Glutamatergic neuron (in vitro differentiated cells): ENCODE measurements around the gene POLG2. TPM values are rescaled to one million over a fixed set of nuclear protein-coding genes. Genes with fewer than 3 reads are reported as not detected.

Source experiments
- DNase-seq: peaks from one replicate; pipeline ENCODE4 v3.0.0; 2022
- H3K27ac Mint-ChIP-seq: one replicate; pipeline ENCODE4 v1.8.0; 2020; ENCODE audit warnings: mild to moderate bottlenecking, mixed read lengths, inconsistent platforms; ENCODE audit not compliant: unreplicated experiment
- H3K27me3 Mint-ChIP-seq: one replicate; pipeline ENCODE4 v1.8.0; 2020; ENCODE audit warnings: mild to moderate bottlenecking, moderate library complexity, mixed read lengths, inconsistent platforms; ENCODE audit not compliant: unreplicated experiment
- H3K36me3 Mint-ChIP-seq: one replicate; pipeline ENCODE4 v1.8.0; 2020; ENCODE audit warnings: mild to moderate bottlenecking, mixed read lengths, inconsistent platforms; ENCODE audit not compliant: unreplicated experiment
- H3K4me1 Mint-ChIP-seq: one replicate; pipeline ENCODE4 v1.8.0; 2020; ENCODE audit warnings: mild to moderate bottlenecking, low read depth, mixed read lengths, inconsistent platforms; ENCODE audit not compliant: unreplicated experiment
- H3K4me3 Mint-ChIP-seq: one replicate; pipeline ENCODE4 v1.8.0; 2020; ENCODE audit warnings: mild to moderate bottlenecking, mixed read lengths, inconsistent platforms; ENCODE audit not compliant: unreplicated experiment
- H3K9me3 Mint-ChIP-seq: one replicate; pipeline ENCODE4 v1.8.0; 2020; ENCODE audit warnings: mild to moderate bottlenecking, moderate library complexity, mixed read lengths, inconsistent platforms; ENCODE audit not compliant: unreplicated experiment
- total RNA-seq: library from RNA; stranded (reverse); fragmentation: NEBNext Ultra II Directional; extraction: Animal tissue kit (Norgen Biotek cat#: 25700); gene quantifications from one replicate; pipeline ENCODE4 v1.2.1, GENCODE V29; 2021; ENCODE audit not compliant: unreplicated experiment
- TF ChIP-seq, protein P1 (sequence below): fragments of 200-600 bp; sonication (generic); IDR thresholded peaks from one replicate; pipeline ENCODE4 v1.5.0; 2021; ENCODE audit not compliant: partially characterized antibody, unreplicated experiment

Gene POLG2
- total RNA-seq, 1 donor from 2014 or later, result 25.7 TPM

DNA sequence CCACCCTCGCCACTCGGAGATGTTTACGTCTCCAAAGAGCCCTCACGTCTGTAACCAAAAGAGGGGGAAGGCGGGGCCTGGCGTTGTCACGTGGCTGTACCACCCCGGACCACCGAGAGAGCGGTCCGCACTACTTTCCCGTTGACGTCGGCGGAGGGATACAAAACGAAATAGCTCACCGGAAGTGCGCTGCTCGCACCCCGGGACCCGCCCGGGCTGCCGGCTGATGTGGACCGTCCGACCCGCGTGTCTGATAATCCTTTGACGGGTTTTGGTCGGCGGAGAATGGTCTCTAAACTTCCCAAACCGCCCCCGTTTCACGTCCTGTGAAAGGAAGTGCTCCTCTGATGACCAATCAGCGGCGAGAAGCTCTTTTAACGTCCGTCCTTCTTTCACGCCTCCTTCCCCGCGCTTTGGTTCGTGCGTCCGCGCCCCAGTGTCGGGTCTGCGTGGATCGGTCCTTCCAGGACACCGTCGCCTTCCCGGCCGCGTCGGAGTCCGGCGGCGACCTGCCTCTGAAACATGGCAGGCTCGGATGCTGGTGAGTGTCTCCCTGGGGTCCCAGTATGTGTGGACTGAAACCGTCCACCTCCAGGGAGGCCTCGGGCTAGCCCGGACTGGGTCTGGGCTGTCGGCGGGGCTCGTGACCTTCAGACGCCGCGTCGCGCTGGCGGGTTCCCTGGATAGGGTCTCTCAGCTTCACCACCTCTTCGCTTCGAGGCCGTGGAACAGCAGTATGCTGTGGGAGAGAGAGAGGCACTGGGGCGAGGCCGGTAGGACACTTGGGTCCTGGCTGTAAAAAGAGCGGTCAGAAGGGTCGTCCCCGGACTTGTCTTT is 9.9 kb upstream of the POLG2 start, which contains the start of gene CEP95:
Gene CEP95 (plus strand): TSS at position 402 of the 837 bp plus-strand sequence. CDS start 121 bp downstream, at position 523.
- peak; percentile 94 for DNase-seq
- TF ChIP-seq, protein P1, sequence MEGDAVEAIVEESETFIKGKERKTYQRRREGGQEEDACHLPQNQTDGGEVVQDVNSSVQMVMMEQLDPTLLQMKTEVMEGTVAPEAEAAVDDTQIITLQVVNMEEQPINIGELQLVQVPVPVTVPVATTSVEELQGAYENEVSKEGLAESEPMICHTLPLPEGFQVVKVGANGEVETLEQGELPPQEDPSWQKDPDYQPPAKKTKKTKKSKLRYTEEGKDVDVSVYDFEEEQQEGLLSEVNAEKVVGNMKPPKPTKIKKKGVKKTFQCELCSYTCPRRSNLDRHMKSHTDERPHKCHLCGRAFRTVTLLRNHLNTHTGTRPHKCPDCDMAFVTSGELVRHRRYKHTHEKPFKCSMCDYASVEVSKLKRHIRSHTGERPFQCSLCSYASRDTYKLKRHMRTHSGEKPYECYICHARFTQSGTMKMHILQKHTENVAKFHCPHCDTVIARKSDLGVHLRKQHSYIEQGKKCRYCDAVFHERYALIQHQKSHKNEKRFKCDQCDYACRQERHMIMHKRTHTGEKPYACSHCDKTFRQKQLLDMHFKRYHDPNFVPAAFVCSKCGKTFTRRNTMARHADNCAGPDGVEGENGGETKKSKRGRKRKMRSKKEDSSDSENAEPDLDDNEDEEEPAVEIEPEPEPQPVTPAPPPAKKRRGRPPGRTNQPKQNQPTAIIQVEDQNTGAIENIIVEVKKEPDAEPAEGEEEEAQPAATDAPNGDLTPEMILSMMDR, result no peak
- Mint-ChIP-seq H3K27me3 (peaks cover 29% of the 10 kb centered on the region), H3K27ac (peak within 1 kb of the TSS; percentile 100), H3K36me3 (peaks cover 11% of the 10 kb centered on the region), H3K4me1 (peaks cover 20% of the 10 kb centered on the region), H3K4me3 (peak within 1 kb of the TSS; percentile 100), H3K9me3 (peaks cover 29% of the 10 kb centered on the region)

DNA sequence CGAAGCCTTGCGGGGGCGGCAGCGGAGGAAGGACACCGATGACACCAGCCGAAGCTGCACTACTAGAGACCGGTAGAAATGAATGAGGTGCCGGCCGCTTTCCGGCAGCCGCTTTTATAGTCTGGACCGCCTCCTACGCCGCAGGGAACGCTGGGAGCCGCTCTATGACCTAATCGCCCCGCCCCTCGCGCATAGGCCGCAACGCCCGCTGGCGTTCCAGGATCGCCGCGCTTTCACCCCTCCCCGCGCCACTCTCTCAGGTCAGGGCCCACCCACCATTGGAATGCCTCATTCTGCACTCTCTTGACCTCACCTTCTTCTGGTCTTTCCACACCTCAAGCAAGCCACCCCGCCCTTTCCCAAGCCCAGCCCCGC is 9.3 kb upstream of the POLG2 start, which contains the start of gene DDX5:
Gene DDX5 (minus strand): TSS at position 89 of the 375 bp plus-strand sequence. CDS start 170 bp downstream, outside the sequence.
- H3K36me3 Mint-ChIP-seq, result peaks cover 11% of the 10 kb centered on the region
- peak within 1 kb of the TSS; percentile 100 for H3K27ac Mint-ChIP-seq
- peak; percentile 97 for DNase-seq
- TF ChIP-seq, protein P1, result no peak
- peaks cover 29% of the 10 kb centered on the region for H3K9me3 Mint-ChIP-seq
- H3K4me1 Mint-ChIP-seq, result peaks cover 20% of the 10 kb centered on the region
- H3K27me3 Mint-ChIP-seq, result peaks cover 29% of the 10 kb centered on the region
- peak within 1 kb of the TSS; percentile 100 for H3K4me3 Mint-ChIP-seq

DNA sequence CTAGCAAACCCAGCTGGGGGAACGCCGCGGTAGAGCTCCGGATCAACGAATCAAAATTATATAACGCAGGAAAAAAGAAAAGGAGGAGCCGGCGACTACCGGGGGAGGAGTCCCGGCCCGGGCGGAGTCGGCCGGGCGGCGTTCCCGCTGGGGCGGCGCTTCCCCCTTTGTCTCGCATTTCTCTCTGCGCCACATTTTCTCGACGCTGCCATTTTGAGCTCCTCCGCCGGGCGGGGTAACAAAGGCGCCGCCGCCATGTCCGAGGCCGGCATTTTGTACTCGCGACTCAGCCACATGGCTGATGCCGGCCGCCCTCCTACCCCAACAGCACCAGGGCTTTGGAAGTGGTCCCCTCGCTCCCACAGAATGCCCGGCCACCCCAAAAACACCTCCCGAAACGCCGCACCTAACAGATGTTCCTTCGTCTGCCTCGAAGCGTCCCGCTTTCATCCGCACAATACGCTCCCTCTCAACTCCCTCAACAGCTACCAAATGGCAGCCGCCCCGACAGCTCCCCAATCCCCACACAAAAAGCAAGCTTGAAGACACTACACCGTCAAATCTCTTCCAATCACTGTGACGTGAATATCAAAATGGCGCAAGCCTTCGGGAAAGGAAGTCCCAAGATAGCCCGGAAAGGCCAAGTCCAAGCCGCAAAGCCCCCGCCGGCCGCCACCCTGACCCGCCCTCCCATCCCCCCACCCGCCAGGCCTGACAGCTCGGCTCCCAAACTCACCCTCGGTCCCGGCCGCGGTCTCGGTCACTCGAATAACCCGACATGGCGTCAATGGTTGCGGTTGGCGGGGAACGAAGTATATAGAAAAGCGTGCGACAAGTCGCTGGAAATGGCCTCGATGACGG is 8.7 kb upstream of the POLG2 start:
- Mint-ChIP-seq H3K9me3 (peaks cover 30% of the 10 kb centered on the region), H3K4me3 (peak overlapping the region; percentile 100), H3K4me1 (peaks cover 20% of the 10 kb centered on the region), H3K36me3 (peaks cover 11% of the 10 kb centered on the region), H3K27me3 (peaks cover 29% of the 10 kb centered on the region), H3K27ac (peak overlapping the region; percentile 100)
- DNase-seq, result peak; percentile 80
- TF ChIP-seq, protein P1, result no peak

- Mint-ChIP-seq H3K27me3 (peaks cover 29% of the 10 kb centered on the region), H3K27ac (peak overlapping the region; percentile 100), H3K4me1 (peaks cover 26% of the 10 kb centered on the region), H3K4me3 (peak overlapping the region; percentile 100), H3K9me3 (peaks cover 30% of the 10 kb centered on the region), H3K36me3 (peaks cover 11% of the 10 kb centered on the region)
- TF ChIP-seq, protein P1, result no peak
- no peak for DNase-seq
Measured at GRCh38 chr17:64504769-64505339, 8.0 kb upstream of the POLG2 start.
